ENCODE data around the gene PDK1. TPM values are rescaled to one million over a fixed set of nuclear protein-coding genes. Genes with fewer than 3 reads are reported as not detected.

Gene PDK1
- polyA plus RNA-seq, 3 donors, result 5.4 to 10.3 (median 9.7) TPM

DNA sequence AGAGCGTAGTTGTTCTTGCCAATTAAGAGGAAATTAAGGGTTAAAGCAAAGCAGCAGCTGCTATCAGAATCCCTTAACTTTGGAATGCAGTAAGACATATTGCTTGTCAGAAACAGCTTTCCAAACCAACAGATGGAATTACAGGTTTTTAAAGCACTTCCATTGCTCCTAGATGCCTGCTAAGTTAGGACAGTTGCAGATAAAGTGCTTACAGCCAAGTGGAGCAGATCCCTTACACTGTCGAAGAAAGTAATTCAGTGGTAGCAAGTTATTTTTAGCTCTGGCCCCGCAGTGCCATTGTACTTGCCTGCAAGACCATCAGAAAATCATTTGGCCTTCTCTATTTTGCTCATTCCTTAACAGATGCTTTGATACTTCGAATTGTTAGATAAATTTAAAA, 5.4 kb downstream of the PDK1 start:
- Mint-ChIP-seq H3K36me3 (peaks cover 34 to 51% of the 10 kb centered on the region in 2 donors), H3K4me3 (no peak overlapping the region), H3K27ac (no peak overlapping the region), H3K27me3 (ENCODE audit: low read depth in 3 of 3) (no peaks in the 10 kb centered on the region), H3K9me3 (no peaks in the 10 kb centered on the region), H3K4me1 (peaks cover 15% of the 10 kb centered on the region)
- peaks cover 12 to 14% of the 10 kb centered on the region in 2 donors for H3K4me1 ChIP-seq (ENCODE audit: control insufficient read depth in 1 of 2, insufficient read depth in 2 of 2, low read length in 2 of 2)
- H3K27ac ChIP-seq (ENCODE audit: low read depth in 1 of 2, low read length in 2 of 2), result no peak overlapping the region
- TF ChIP-seq, protein P1, sequence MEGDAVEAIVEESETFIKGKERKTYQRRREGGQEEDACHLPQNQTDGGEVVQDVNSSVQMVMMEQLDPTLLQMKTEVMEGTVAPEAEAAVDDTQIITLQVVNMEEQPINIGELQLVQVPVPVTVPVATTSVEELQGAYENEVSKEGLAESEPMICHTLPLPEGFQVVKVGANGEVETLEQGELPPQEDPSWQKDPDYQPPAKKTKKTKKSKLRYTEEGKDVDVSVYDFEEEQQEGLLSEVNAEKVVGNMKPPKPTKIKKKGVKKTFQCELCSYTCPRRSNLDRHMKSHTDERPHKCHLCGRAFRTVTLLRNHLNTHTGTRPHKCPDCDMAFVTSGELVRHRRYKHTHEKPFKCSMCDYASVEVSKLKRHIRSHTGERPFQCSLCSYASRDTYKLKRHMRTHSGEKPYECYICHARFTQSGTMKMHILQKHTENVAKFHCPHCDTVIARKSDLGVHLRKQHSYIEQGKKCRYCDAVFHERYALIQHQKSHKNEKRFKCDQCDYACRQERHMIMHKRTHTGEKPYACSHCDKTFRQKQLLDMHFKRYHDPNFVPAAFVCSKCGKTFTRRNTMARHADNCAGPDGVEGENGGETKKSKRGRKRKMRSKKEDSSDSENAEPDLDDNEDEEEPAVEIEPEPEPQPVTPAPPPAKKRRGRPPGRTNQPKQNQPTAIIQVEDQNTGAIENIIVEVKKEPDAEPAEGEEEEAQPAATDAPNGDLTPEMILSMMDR (IDR thresholded peaks at IDR 0.05), result no peak
- no peaks in the 10 kb centered on the region for H3K9me3 ChIP-seq (replicated peaks in 1 of 2; ENCODE audit: control insufficient read depth in 1 of 2, insufficient read depth in 1 of 2, low read length in 2 of 2)
- H2AFZ ChIP-seq (ENCODE audit: insufficient read depth, low read depth, low read length, poor library complexity, severe bottlenecking), result no peak overlapping the region
- peaks cover 31 to 43% of the 10 kb centered on the region in 2 donors for H3K36me3 ChIP-seq (replicated peaks in 1 of 2; ENCODE audit: control insufficient read depth in 1 of 2, insufficient read depth in 2 of 2, low read length in 2 of 2)
- peaks cover 4% of the 10 kb centered on the region for H4K20me1 ChIP-seq (ENCODE audit: insufficient read depth, low read length)
- H3K79me2 ChIP-seq (ENCODE audit: insufficient read depth, low read length), result peaks cover 18% of the 10 kb centered on the region
- no peaks in the 10 kb centered on the region for H3K27me3 ChIP-seq (ENCODE audit: control insufficient read depth in 2 of 2, insufficient read depth in 2 of 2, low read length in 2 of 2)
- no peak for DNase-seq
- H3K9ac ChIP-seq (ENCODE audit: insufficient read depth, low read length, poor library complexity, severe bottlenecking), result no peak overlapping the region
- WGBS (ENCODE audit: insufficient coverage), result 100% methylated on average over 2 of the region's 4 CpGs
- intact Hi-C loops (cut with micrococcal nuclease), result no loop called here
- no peak overlapping the region for H3K4me3 ChIP-seq (replicated peaks in 1 of 3; ENCODE audit: low read depth in 2 of 3, low read length in 3 of 3)
- no peak overlapping the region for H3K4me2 ChIP-seq (replicated peaks; ENCODE audit: extremely low read depth, low read length, poor library complexity, severe bottlenecking)

DNA sequence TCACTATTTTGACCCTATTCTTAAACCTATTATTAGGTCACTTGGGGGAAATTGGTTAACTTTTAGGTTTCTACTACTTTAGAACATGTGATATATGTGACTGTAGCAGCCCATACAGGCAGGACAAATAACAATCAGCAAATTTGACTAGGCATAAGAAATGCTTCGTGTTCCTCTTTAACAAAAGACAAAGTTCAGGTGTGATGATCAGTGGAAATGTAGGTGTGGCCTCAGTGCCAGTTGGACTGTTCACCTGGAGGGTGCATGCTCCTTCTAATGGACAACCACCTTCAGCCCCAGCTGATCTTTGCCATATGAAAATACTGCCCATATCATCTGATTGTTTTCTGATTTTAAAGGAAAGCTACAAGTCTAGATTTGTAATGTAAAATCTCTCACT, 6.4 kb downstream of the PDK1 start:
- peaks cover 9% of the 10 kb centered on the region for H3K79me2 ChIP-seq (ENCODE audit: insufficient read depth, low read length)
- H3K36me3 Mint-ChIP-seq, result peaks cover 41 to 60% of the 10 kb centered on the region in 2 donors
- TF ChIP-seq, protein P1 (IDR thresholded peaks at IDR 0.05), result no peak

More for the DNA sequence above, 6.4 kb downstream of the PDK1 start:
- intact Hi-C loops (cut with micrococcal nuclease), result no loop called here
- Histone ChIP-seq H3K4me1 (ENCODE audit: control insufficient read depth in 1 of 2, insufficient read depth in 2 of 2, low read length in 2 of 2) (peaks cover 2 to 3% of the 10 kb centered on the region in 2 donors), H3K36me3 (replicated peaks in 1 of 2; ENCODE audit: control insufficient read depth in 1 of 2, insufficient read depth in 2 of 2, low read length in 2 of 2) (peaks cover 37 to 52% of the 10 kb centered on the region in 2 donors), H4K20me1 (ENCODE audit: insufficient read depth, low read length) (peaks cover under 1% of the 10 kb centered on the region), H3K27ac (ENCODE audit: low read depth in 1 of 2, low read length in 2 of 2) (no peak overlapping the region), H3K9me3 (replicated peaks in 1 of 2; ENCODE audit: control insufficient read depth in 1 of 2, insufficient read depth in 1 of 2, low read length in 2 of 2) (no peaks in the 10 kb centered on the region), H3K9ac (ENCODE audit: insufficient read depth, low read length, poor library complexity, severe bottlenecking) (no peak overlapping the region), H3K27me3 (ENCODE audit: control insufficient read depth in 2 of 2, insufficient read depth in 2 of 2, low read length in 2 of 2) (no peaks in the 10 kb centered on the region), H2AFZ (ENCODE audit: insufficient read depth, low read depth, low read length, poor library complexity, severe bottlenecking) (no peak overlapping the region), H3K4me2 (replicated peaks; ENCODE audit: extremely low read depth, low read length, poor library complexity, severe bottlenecking) (no peak overlapping the region), H3K4me3 (replicated peaks in 1 of 3; ENCODE audit: low read depth in 2 of 3, low read length in 3 of 3) (no peak overlapping the region)
- H3K27me3 Mint-ChIP-seq (ENCODE audit: low read depth in 3 of 3), result no peaks in the 10 kb centered on the region
- DNase-seq, result no peak
- H3K27ac Mint-ChIP-seq, result no peak overlapping the region
- no peaks in the 10 kb centered on the region for H3K9me3 Mint-ChIP-seq
- no peak overlapping the region for H3K4me3 Mint-ChIP-seq
- H3K4me1 Mint-ChIP-seq, result peaks cover 6% of the 10 kb centered on the region
- WGBS (ENCODE audit: insufficient coverage), result no CpG with 5 or more reads among the region's 1 CpG

All from CD14-positive monocyte (primary cell).